Fibroblast of peridontal ligament (primary cell): Measurements from ENCODE around the gene ARHGAP10.
A peak's percentile ranks its signal among the peaks of the same experiment; 100 is the strongest.

ENCODE experiments used
- DNase-seq: peaks from one replicate; pipeline ENCODE4 v3.0.0-alpha.2; 2010; ENCODE audit errors: extremely low read depth

ARHGAP10 gene

DNA sequence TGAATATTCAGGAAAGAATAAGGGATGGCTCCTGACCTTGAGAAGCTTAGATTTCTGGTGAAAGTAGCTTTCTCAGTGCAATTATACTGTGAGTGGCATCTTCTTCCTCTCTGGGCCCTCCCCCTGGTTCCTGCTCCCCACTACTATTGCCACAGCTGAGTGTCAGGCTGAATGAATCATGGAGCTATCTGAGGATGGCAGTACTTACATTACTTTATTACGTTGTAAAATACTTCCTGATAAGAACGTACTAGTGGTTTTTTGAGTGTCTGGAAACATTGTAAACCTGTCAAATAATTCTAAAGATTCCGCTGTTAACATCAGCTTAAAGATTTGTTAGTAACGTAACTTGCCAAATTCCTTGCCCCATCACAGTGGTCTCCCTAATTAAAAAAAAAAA, 36.2 kb downstream of the ARHGAP10 start:
- DNase-seq: peak; percentile 64

DNA sequence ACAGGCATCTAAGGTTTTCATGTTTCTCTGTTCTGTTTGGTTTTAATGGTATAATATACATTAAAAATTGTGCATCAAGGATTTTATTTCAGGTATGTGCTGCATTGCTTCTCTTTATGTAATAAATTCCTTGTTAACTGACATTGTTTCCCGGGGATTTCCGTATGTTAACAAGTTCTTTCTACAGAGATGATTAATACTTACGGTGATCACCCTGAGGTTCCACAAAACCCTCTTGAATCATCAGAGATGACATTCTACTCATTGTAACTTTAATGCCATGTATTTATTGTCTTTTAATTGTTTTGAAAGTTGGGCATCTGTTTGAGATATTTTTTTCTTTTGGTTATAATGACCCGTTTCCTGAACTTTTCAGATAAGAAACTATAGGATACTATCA, 37.5 kb downstream of the ARHGAP10 start:
- DNase-seq: no peak

DNA sequence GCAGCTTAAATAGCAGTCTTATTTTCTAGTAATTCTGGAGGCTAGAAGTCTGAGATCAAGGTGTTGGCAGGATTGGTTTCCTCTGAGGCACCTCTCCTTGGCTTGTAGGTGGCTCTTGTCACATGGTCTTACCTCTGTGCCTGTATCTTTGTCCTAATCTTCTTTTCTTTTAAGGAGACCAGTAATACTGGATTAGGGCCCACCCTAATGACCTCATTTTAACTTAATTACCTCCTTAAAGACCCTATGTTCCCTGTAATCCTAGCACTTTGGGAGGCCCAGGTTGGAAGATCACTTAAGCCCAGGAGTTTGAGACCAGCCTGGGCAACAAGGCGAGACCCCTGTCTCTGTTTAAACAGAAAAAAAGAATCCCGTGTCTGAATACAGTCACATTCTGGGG, 38.9 kb downstream of the ARHGAP10 start:
- no peak for DNase-seq

DNA sequence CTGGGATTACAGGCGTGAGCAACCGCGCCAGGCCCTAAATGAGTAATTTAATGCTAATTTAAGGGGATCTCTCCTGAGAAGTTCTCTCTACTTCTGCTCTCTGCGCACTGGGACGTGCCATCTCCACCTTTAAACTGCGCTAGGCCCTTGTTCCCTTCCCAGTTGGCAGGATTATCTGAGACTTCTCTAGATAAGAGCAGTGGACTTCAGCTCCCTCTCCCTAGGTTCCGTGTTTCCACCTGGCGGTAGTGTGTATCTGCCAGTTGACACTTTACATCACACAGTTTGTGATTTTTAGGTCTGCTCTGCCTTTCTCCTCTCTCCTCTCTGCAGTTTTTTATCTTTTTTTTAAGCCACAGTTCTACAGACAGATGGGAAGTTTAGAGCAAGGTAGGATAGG, 40.2 kb downstream of the ARHGAP10 start:
- no peak for DNase-seq

DNA sequence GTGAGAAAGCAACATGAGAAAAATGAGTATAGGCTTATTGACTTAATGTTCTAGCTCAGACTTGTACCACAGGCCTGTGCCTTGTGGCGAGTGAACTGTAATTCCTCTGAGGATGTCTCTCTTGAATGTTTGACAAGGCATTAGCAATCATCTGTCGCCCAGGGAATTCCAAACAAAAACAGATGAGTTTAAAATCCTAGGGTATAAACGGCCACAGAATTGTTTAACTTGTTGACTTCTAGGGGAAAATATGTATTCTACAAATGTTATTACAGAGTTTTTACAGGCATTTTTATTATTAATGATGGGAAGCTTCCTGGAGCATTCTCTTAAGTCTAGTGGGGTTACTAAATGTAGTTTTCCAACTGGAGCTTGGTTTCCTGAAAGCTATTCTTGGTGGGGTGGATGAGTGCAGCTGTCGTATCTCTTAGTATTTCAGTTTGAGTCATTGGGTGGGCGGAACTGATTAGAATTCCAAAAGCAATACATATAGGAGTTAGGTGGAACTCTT, 40.6 kb downstream of the ARHGAP10 start:
- DNase-seq: peak; percentile 73

DNA sequence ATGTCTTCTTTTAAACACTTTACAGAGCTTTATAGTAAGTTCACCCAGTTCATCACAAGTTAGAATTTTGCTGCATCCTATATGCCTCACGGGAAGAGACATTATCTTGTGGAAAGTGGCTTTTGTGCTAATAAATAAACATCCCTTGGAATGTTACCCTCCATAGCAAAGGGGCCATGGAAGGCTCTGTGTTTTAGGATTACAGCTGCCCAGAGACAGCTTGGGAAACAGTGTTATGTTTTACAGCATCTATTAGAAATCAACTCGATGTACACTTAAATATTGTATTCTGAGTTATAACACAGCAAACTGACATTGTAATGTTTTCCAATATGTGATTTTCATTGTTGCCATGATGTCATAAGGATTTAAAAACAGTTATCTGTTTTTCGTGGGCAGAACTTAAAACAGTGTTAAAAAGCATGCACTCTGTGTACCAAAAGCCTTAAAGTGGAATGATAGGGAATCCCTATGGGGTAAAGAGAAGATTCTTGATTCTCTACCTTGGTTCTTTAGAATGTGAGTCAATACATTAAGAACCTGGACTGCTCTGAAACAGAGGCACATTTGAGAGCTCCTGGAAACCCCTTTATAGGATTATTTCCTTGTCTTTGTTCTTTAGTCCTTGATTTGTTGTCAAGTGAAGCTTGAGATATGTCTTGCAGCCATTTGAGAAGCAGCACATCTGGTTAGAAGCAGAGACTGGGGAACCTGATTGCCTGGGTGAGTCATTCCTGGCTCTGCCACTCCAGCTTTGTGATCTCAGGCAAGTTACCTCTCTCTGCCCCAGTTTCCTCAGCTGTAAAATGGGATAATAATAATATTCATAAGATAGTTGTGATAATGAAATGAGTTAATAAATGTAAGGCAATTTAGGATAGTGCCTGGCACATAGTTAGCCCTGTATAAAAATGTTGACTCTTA, 41.6 kb downstream of the ARHGAP10 start:
- DNase-seq: peak; percentile 69

DNA sequence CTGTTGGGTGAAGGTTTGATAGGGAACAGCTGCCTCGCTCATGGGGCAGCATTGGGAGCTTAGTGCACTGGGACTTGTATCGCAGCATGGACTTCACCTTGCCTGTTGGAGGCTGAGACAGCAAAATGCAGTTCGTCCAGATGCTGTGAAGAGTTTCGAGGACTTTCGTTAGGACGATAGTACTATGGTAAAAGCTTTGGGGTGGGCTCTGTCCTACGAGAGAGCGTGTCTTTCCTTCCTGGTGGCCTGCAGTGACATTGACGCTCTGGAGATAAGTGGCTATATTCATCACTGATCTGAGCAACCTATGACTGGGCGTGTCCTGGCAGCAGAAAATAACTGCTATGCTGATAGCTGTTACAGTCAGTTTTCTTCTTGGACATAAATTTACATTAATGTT, 44.8 kb downstream of the ARHGAP10 start:
- DNase-seq: no peak

DNA sequence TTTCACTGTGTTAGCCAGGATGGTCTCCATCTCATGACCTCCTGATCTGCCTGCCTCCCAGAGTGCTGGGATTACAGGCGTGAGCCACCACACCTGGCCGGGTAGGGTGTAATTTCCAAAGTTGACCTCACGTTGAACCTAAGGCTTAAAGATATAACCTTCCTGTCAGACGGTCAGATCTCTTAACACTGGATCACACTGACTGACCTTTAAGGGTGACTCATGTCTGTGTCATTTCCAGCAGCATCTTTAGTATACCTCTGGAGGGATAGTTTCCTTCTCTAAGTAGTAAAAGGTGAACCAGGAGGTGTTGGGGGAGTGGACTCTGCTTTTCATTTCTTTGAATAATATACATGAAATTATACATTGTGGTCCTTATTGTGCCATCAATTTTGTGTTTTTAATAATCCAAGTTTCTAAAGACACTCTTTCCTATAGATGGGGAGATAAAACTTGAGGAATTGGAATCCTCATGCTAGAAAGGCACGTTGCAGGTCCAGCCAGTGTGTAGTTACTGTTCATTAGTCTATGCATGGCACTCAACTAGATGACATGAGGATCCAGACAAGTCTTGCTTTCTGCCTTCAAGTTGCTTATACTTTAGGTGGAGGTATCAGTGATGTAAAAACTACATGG, 45.7 kb downstream of the ARHGAP10 start:
- no peak for DNase-seq

DNA sequence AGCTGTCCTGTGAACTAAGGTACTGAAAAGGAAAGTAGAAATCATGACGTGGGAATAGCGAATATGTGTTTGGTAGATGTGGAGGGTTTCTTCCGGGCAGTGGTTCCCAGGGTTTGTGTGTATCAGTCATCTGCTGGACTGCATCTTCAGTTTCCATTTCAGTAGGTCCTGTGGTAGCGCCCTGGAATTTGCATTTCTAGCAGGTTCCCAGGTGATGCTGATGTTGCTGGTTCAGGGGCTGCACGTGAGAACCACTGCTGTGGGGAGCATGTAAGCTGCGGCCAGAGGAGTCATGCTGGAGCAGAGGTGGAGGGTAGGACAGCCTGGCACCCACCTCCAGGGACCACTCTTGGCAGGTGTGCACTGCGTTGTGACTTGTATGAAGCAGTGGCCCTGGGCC, 47.1 kb downstream of the ARHGAP10 start:
- DNase-seq: no peak

DNA sequence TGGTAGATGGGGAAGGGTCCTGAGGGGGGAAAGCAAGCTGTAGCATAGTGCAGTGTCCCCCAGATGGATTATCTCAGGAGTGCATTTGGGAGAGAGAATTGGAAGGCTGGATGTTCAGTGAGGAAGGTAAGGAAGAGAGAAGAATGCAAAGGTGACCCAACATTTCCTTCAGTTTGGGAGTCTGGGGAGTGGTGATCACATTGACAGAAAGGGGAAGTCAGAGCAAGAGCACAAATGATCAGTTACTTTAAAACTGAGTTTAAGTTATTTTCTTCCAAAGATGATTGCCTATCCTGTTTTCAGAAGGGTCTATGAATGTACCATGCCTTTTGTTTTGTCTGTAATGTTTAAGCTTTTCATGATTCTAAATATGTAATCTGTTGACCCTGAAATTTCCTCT, 47.6 kb downstream of the ARHGAP10 start:
- no peak for DNase-seq

DNA sequence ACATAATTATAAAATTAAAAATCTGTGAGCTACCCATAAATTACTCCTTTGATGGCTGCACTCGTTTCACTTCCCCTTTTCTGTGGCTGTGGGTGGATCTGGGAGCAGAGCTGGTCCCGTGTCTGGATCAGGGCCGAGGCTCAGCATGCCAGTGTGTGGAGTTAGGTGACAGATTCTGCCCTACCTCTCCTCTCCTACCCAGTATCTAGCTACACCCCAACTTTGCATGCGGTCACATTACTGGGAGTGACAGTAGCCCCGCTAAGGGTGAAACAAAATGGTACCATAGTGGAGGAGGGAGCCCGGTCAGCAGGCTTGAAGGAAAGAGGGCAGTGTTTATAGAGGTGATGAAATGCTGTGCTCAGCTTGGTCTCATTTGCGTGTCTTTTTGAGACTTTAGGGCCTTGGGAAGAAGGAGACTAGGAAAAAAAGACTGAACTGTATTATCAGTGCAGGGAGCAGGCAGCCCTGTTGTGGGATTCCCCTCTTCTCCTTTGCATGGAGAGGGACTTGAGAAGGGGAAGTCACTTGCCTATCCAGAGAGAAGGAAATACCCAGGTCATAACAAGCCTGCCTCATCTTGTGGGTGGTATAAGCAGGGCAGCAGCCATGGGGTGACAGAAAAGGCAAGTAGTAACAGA, 48.4 kb downstream of the ARHGAP10 start:
- DNase-seq: no peak

DNA sequence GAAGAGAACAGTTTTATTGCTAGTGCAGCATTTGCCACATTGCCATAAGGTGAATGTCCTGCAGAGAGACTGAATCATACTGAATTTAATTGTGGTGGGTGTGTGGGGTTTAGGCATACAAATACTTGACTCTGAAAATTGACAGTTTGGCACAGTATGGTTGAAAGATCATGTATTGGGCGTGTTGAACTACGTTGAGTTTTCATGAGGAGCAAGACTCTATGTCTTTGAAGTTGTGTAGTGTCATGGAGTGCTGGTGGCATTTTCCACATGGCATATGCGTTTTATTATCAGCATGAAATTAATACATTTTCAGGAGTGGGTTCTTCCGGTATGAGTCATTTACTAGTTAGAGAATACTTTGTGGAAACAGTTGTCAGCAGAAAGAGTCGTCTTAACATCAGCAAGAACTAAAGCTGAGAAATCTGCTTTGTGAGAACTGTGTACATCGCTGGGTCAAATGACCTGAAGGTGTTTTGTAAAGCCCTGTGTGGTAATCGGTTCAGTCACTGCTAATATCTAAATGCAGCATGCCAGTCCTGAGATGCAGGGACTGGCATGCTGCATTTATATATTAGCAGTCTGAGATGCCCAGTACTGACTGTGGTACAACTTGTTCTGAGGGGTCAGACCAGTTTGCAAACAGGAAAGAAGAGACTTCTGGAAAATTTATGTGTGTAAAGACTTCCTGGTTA, 50.3 kb downstream of the ARHGAP10 start:
- no peak for DNase-seq

DNA sequence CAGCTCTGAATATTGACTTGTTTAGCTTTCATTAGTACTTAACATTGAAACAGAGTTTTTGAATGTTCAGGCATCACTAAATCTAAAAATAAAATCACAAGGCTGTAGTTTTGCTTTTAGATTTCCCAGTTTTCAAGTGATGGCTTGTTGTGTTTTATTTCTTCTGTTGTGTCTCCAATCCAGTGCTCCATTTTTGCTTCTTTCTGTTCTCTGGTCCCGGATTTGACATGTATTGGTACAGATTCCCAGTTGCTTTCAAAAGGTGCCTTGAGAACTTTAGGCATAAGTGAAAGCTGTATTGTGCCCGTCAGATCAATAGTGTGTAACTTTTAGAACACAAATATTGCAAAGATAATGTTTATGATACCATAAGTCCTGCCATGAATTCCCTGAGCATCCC, 53.2 kb downstream of the ARHGAP10 start:
- no peak for DNase-seq

DNA sequence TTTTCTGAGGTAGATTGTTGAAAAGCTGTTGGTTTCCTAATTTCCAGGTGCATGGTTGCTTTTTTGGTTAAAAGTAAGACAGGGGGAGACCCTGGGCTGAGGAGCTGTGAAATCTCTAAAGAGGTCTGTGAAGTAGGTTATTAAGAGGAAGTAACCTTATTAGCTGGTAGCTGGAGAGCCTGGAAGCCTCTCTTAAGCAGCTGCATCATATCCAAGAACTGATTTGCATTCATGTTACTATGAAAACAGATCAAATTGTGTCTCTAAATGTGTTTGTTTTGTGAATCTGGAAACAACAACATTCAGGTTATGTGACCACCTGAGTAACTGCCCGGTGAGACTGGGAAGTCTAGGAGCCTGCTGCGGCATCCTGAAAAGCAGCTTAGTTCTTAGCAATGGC, 54.1 kb downstream of the ARHGAP10 start:
- DNase-seq: no peak

DNA sequence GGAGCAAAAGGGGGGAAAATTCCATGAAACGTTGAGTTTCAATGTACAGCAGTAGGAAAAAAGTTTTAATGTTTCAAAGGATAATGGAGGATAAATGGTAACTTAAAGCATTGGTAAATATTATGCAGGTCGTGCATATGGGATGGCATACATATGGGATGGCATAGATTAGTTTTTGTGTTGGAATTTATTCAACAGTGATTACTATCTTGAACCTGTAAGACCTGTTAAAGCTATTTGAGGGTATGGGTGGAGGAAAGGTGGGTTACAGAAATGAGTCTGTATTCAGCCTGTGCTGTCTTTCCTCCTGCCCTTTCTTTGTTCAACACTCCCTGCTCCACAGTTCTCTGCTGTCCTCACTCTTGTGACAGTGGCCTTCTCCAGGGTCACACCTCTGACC, 54.6 kb downstream of the ARHGAP10 start:
- DNase-seq: no peak

DNA sequence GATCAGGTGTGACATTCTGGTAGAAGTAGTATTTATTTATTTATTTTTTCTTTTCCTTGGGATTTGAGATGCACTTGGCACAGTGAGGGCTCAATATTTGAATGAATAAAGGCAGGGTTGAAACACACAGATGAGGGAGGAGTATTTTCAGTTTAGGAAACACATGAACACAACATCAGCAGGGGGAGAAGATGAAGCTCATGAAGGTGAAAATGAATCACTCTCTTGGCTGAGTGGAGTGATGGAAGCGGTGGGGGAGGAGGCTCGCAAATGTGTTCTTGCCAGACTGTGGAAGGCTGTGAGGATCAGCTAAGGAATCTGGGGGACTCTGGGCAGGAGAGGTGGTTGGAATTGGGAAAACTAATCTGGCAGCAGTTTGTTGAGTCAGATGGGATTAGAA, 55.3 kb downstream of the ARHGAP10 start:
- DNase-seq: peak; percentile 33

DNA sequence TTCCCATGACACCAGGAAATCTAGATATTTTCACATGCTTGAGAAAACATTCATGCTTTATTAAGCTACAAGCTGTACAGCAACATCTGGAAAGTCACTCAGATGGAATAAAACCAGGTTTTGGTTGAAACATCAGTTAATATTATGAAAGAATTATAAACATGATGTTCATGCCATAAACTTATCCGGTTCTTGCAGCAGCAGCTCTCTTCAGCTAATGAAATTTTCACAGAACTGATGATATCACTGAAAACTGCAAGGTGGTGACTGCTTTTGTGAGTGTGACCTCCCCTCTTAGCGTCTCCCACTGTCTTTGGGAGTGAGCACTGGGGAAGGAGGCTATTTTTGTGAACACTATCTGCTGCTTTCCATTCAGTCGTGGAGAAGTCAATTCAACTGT, 56.9 kb downstream of the ARHGAP10 start:
- no peak for DNase-seq

DNA sequence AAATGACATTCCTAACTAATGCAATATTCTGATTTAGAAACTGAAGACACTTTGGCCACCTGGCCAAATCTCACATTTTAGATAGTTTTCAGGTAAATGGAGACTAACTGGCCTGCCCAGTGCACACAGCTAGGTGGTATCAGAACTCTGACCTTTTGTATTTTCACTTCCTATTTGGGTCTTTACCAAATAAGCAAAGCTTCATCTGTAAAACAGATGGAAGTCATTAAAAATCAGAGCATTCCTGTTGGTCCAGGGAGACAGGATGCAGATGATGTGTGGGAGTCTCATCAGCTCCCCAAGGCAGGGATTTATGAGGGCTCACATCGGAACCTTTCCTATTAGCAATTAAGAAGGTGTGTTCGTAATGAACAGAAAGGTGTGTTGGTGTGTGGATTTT, 57.7 kb downstream of the ARHGAP10 start:
- DNase-seq: peak; percentile 31

DNA sequence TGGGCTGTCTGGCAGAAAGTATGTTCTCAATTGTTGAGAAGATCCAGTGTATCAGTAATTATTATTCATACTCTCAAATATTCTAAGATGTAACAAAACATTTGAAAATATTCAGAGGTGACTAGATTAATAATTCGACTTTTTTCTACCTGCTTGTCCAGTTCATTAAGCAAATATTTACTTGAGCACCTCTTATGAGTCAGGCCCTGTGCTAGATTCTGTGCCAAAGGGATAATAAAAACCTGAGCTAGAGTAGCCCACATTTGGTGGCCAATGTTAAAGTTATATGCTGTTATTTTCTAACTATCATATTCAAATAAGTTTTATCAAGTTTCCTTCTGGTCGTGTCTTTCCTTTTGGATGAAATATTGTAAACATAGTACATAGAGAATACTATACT, 58.5 kb downstream of the ARHGAP10 start:
- no peak for DNase-seq

DNA sequence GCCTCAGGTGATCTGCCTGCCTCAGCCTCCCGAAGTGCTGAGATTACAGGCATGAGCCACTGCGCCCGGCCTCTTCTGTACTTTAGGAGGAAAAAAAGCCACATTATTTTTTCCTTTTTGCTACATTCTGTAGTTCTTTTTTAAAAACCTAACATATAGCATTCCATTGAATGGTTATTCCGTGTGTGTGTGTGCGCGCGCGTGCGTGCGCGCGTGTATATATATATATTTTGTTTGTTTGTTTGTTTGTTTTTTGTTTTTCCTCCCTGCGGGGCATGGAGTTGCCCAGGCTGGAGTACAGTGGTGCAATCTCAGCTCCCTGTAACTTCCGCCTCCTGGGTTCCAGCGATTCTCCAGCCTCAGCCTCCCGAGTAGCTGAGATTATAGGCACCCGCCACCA, 59.5 kb downstream of the ARHGAP10 start:
- no peak for DNase-seq

DNA sequence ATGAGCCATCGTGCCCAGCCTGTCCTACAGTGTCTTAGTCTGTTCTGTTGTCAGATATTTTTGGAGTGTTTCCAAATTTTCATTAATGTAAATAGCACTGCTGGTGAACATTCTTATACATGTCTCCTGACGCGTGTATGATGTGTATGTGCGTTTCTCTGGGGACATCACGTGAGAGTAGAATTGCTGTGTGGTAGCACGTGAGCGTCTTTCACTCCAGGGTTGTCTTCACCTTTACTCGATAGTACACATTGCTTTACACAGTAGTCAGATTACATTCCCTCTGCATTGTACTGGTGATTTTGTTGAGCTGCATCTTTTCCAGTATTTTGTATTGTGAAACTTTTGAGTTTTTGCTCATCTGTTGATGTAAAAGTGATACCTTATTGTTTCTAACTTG, 60.0 kb downstream of the ARHGAP10 start:
- DNase-seq: no peak
